Esophagus squamous epithelium (tissue), 4 donors: Measurements from ENCODE around the gene GSTM2.
"Not testable (repeated sequence)": the region's sequence is repeated elsewhere in the genome, so short reads cannot be mapped to it uniquely, and the experiment has no call there.

ENCODE experiments used
- CTCF ChIP-seq, 6 experiments: fragments of 450-650 bp in 4 of 6; fragments of 200-600 bp in 2 of 6; sonication (generic) in 2 of 6; IDR thresholded peaks; one replicate each; pipeline ENCODE4 v1.5.1; 2016 to 2019; ENCODE audit warnings: antibody characterized with exemption in 6 of 6, mild to moderate bottlenecking in 4 of 6, moderate library complexity in 4 of 6
- POLR2A ChIP-seq, 4 donors: fragments of 450-650 bp; IDR thresholded peaks; one replicate each; pipeline ENCODE4 v1.6.1; 2017; ENCODE audit warnings: antibody characterized with exemption in 4 of 4, mild to moderate bottlenecking in 4 of 4, moderate library complexity in 3 of 4

DNA sequence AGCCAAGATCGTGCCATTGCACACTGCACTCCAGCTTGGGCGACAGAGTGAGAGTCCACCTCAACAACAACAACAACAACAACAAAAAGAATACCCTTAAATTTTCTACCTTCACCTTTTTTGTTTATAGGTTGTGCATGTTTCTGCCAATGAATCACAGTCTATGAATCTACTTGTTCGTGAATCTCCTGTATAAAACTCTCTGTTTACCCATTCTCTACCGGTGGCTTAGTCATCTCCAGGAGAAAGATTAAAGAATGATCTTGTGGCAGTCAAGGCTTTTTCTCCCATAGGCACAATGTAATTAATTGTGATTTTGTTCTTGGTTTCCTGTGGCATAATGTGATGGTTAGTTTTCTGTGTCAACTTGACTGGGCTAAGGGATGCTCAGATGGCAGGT, 30.0 kb downstream of the GSTM2 start:
- TF ChIP-seq CTCF, POLR2A (IDR thresholded peaks at IDR 0.05): not testable (repeated sequence)
